GM21360 (cell line): ENCODE results near the gene BMPER.

Source experiments
- ATAC-seq: cut with Tn5 transposase; IDR thresholded peaks from one replicate; pipeline ENCODE4 v1.9.1; 2021; ENCODE audit warnings: mild to moderate bottlenecking, moderate library complexity; ENCODE audit not compliant: unreplicated experiment

Gene BMPER

DNA sequence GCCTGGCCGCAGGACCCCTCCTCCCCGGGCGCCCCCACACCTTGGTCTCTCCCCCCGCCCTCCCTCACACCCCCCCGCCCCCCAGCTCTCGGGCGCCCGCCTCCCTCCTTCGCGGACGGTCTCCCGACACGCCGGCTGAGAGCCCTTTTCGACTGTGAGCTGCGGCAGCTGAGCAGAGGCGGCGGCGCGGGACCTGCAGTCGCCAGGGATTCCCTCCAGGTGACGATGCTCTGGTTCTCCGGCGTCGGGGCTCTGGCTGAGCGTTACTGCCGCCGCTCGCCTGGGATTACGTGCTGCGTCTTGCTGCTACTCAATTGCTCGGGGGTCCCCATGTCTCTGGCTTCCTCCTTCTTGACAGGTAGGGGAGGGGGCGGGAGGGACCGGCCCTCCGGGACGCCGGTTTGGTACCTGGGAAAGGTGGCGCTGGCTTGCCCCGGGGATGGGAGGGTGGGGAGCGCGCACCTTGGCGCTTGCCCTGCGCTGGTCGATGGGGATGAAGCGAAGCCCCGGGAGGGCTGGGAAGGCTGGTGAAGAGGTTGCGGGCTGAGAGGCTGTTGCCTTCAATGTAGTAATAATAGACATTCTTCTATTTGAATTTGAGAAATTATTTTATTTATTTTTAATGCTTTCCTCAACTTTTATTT lies at the start of gene BMPER:
TSS of gene BMPER (plus strand) at position 151 of the 644 bp plus-strand sequence. CDS start at position 226, 75 bp downstream.
- no peak for ATAC-seq

DNA sequence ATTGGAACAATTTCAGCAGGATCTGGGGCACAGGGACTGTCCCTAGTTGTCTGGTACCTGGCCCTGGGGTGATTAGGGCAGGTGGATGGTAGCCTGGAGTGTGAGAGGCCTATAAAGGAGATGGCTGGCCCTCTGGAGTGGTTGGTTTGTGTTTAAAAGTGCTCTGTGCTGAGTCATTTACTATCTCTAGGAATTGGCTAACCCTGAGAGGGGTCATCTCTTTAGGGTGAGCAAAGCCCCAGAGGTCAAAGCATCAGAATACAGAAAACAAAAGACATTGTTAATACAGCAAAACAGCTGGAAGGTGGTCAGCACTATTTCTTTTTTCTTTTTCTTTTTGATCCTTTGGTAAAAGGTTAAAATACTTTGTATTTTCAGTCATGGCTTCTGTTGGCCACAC lies 43.4 kb upstream of the BMPER start:
- ATAC-seq: no peak

DNA sequence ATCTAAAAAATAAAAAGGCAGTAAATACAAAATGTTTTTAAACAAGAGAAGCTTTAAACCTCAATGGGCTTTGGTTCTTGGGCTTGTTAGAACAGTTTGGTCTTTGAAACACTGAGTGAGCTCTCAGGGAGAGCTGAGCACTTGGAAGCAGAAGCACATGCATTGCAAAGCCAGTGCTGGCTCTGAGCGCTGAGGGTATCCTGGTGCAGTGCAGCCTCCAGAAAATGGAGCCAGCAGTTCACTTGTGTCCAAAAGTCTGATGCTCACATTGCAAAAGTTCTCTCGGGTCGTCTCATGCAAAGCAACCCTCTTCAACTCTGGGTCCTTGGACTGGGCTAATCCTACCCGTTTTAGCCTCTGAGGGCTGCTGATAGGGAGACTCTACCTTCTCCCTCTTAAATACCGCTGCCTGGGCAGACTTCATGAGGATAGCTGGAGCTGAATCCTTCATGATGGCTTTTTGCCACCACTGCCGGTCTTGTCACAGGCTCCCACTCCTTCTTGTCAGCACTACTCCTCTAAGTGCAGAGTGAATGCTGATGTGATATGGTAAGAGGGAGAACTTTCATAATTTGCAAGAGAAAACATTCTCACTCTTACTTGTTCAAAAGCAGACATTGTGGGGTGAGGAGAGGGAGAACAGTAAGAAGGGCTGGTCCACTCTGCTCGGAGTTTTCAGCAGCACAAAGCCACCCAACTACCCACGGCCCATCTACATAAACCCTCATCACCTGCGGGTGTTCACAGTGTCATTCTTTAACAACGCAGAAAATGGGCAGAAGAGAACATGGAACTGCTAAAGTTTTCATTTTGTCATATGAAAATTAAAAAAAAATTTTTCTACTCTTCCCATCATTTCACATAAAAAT lies 42.2 kb upstream of the BMPER start:
- no peak for ATAC-seq

DNA sequence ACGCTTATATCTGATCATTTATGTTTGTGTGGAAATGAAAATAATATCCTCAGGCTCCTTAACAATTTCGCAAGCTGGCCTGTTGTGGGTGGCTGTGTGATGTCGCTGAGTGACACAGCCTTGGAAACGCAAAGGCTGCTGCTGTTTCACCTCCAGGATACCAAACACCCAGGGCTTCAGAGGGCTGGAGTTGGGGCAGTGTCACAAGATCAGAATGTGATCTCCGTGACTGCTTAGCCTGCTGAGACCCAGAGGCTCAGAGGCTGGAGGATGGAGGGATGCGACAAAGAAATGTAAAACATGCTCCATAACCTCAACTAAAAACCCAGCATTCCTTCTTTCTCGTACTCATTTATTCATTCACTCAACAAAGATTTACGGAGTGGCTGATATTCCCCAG lies 37.2 kb upstream of the BMPER start:
- ATAC-seq: no peak

DNA sequence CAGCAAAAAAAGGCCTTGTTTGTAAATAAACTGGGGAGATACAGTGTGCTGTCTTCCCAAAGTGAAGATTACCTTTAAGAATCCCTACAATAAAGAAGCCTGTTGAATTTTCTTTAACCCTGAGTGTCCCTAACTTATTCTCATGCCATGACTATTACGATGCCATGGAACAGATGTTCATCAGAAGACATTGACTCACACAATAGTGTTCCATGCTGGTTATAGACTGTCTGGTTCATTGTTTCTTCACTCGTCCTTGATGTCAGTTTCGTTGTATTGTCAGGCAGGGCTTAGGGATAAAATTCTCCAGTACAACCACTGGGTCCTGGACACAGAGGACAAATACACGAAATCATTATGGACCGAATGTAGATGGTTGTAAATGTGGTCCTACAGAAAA lies 36.2 kb upstream of the BMPER start:
- no peak for ATAC-seq

DNA sequence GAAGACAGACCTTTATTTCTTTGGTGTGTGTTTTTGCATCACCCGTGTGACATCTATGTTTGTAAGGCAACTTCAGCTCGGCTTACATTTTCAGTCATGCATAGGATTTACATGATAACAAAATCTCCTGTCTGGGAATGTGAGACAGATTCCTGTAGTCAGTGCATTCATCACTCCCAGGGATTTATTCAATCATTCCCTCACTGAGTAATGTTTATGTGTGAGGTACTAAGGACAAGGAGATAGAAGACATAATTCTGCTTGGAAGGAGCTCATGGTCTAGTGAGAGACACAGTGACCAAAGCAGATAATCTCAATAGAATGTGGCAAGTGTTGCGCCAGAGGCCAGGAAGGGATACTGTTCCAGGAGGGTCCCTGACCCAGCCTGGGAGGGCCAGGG lies 35.2 kb upstream of the BMPER start:
- no peak for ATAC-seq

DNA sequence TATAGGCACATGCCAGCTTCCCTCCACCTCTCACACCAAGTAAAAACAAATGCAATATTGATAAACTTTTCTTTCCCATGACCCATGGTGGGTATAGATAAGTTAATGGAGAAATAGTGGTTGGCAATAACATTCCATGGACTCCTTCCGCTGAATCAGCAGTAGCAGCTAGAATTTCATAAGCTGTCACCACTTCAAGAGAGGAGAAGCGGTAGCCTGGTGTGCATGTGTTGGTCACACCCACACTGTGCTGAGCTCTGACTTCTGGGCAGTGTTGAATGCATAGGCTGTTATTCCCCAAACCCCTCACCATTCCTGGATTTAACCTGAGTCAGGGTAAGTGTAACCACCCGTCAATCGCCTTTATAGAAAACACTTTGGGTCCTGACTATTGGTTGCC lies 32.5 kb upstream of the BMPER start:
- ATAC-seq: no peak

DNA sequence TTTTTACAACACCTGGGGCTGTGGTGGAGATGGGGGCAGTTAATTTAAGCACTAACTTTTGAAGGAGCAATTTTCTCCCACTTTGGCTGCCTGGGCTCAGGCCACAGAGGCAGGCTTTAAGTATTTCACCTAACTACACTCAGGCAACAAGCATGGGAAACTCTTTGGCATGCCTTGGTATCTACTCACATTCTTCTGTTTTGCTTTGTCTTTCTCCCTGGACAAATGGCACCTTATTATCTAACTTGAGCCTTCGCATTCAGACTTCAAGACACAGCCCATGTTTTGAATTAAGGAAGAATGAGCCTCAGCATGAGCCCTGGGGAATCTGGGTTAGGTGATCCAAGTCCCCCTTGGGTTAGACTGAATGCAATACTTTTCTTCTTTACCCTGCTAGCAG lies 31.8 kb upstream of the BMPER start:
- no peak for ATAC-seq

DNA sequence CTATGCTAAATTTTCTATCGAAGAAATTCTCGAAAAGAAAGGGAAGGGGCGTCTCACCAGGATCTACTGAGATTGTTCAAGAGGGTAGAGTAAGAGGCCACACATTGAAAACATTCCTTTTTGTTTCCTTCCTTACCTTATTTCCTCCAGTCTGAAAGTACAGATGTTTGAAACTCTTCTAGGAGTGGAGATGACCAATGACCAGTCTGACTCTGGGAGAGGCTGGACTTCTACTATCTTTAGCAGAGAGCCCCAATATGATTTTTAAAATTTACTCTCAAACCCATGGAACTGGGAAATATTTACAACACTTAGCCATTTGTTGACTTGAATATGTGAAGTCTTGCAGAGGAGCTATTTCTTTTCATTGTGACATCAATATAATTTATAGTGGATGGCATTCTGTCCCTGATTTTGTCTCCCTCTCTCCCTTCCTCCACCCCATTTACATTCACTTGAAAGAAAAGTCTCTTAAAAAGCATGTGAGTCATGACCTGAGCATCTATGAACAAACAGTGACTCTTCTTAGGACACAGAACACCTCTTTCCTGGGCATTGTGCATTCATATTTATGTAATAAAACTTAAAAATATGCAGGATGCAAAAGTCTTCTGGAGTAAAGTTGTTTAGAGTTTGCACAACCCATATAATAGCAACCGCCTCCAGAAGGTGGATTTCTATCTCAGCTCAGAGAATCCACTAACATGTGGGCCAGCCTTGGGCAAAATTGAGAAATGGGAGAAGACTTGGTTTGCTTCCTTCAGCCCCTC lies 31.2 kb upstream of the BMPER start:
- ATAC-seq: no peak

DNA sequence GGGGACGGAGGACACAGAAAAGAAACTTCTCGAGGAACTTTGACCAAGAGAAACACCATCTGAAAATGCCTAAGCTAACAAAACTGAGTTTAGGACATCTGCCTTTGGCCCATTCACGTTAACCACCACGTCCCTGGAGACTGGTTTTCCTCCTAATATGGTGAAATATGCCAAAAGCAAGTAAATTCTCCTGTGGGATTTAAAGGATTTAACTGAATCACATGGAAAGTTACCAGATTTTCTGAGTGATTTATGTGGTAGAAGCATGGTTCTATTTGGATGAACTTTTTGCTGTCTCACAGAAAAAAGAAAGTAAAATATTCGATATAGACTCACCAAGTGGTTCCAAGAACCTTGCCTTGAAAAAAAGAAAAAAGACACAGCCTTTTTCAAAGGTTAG lies 30.4 kb upstream of the BMPER start:
- no peak for ATAC-seq

DNA sequence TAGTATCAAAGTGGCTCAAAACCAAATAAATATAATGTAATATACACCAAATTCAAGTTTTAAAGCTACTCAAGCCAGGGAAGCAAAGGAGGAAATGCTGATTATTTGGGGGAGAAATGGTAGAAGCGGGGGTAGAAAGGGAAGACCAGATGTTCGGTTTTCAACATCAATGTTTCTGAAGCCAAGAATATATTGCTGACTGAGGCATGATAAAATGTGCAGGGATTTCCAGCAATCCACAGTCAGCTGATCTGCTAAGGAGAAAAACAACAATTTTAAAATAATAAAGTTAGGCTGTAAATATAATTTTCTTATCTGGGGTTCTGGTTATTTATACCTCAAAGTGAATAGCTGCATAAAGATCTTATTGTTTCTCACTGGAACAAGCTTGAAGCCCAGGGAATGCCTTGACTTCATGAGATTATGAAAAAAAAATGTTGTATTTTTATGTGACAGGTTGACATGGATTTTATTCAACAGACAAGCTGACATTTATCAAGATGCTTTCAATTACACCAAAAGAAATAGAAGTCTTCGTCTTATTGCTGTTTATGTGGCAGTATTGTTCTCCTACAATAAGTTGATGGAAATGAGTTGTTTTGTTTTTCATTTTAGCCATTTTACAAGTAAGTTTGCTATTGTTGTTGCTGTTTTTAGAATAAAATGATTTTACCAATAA lies 28.6 kb upstream of the BMPER start:
- no peak for ATAC-seq

DNA sequence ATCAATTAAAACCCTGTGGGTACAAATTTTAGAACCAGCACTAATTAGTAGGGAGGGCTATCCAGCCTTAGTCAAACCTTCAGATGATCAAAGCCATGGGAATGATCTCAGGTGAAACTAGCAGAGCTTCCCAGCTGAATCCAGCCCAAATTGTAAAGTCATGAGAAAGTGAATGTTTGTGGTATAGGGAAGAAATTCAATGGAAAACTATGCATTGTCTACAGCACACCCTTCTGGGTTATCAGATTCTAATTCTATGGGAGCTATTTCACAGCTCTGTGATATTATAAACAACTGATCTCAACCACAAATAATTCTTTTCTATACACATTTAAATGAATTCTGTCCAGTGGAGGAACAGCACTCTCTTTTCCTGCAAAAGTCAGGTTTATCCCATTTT lies 24.6 kb upstream of the BMPER start:
- no peak for ATAC-seq

DNA sequence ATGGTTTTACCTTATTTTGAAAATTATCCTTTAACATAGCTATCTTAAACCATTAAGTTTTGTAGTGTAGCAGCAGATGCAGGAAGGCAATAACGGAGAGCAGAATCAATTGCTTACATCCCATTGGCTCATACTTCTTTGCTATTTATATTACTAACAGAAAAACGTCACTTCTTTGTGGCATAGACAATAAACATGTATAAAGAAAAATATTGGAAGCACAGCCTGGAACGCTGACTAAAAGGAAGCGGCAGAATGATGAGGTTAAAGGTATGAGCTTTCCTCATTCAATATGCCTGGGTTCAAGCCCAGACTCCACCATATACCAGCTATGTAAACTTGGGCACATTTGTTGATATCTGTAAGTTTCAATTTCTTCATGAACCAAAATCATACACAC lies 24.0 kb upstream of the BMPER start:
- no peak for ATAC-seq

DNA sequence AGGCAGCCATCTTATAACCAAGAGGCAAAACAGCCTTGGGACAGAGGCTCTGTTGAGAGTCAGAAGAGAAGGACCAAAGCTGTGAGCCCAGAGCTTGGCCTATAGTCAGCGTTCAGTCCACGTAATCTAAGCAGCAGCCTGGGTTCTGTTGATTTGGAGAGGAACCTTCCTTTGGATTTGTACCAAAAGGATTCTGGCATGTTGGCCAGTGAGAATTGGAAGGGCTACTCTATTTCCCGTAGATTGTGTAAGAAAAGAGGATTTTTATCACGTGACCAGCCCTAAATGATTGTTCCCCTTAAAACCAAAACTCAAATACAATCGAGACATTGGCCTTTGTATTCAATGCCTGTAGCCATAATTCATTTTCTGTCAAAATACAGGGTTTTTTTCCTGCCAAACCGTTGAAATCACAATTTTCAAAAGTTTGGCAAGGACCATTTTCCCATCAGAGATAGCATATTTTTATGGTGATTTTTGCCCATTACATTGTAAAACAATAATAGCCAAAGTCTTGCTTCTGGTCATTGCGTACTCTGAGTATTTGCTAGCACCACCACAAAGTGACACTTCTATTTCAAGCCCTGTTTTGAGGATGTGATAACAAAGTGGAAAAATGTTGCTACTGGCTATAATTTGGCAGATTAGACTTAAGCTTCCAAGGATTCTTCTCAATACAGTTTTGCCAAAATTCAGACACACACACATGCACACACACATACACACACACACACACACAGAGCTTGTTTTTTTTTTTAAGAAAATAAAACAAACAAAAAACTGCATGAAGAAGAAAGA lies 23.1 kb upstream of the BMPER start:
- no peak for ATAC-seq

DNA sequence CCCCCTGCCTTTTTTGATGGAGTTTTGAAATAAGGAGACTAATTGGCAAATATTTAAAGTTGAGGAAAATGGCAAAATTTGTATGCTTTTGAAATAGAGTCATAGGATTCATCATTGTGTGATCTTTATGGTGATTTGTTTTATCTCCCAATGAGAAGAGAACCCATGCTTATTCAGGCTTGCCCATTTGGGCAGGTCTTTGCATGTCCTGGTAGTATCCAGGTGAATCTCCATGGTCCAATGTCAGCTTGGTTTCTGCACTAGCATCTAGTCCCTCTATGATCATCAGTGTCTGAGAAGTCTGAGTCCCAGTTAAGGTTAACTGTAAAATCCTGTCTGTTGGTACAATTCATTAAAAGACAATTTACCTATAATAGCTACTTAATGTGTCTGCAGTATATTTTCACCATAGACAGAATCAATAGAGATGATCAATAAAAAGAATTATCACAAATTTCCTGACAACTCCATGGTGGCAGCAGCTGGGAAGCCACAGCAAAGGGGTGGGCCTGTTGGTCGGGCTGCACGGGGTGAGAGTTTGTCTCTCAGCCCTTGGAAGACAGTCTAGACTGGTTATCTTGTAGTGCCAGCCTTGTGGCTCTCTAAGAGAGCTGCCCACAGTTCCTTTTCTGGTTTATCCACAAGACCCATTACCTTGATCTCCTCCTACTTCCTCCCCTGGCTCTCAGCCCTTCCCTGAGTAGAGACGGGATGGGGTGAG lies 22.2 kb upstream of the BMPER start:
- ATAC-seq: no peak

DNA sequence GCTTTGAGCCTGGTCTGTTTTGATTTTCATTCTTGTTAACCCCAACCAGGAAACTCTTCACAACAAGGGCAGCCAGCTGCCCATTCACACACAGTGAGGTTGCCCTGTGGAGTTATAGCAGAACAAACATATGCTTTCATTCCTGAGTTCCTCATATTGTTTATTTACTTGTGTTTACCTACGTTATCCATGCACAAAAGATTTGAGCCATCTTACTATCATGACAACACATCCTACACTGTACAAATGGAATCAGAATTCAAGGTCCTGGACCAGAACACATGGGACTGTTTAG lies 21.7 kb upstream of the BMPER start:
- no peak for ATAC-seq

DNA sequence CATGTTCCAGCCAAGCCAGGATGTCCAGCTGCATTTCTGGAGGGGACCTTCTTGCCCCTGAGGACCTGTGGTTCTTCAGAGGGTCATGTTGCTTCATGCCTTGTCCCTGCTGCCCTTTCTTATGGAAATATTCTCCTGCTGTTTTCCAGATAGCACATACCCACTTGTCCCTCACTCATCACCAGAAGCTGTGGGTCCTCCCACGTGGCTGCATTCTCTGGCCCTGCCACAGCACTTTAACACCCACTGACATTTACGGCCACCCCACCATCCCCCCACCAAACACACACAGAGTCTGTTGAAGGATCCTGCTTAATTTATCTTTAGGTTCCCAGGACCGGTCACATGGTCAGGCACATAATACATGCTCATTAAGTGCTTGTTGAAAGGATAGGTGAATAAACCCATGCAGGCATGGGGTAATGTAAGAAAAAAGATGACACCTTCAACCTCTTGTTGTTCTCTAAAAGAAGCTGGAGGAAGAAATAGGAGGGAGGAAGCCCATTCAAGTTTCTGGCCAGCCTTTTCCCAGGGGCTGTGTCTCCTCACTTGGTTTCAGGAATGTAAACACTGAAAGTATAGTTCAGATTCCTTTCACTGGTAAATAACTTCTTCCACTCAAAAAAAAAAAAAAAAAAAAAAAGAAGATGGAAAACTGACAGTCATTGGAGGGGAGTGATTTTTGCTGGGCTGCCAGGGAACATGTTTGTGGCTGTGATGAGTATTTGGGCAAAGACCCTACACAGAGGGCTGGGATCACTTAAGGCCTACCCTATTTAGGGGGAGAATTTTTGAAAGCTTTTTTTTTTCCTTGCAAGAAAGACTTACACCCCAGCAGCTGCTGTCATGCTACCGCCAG lies 19.8 kb upstream of the BMPER start:
- no peak for ATAC-seq

DNA sequence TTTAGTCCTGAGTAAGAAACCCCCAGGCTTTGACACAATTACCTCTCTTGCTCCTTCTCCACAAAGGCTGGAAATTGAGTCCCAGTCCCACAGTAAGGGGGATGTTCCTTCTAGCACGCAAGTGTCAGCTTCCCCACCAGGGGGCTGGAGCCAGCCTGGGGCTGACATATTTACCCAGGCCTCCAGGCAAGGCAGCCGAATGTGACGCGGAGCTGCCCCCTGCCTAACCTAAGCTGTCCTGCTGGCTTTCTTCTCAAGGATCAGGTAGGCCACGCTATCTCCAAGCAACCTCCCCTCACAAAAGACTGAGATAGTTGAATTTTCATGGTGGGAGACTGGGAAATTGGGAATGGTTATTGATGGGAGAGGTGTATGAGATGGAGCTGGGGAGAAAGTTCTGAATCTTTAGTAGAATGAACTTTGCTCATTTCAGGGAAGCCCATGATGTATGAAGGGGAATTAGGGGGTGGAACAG lies 19.2 kb upstream of the BMPER start:
- no peak for ATAC-seq
